DND-41 (cell line): ENCODE measurements around the gene LRRC38.

Experiments used
- ATAC-seq: fragments of 200-7000 bp; cut with Tn5 transposase; 3 replicates; pipeline ENCODE4 v1.9.1; 2021; ENCODE audit warnings: low read depth; ENCODE audit not compliant: insufficient read depth
- DNase-seq: peaks from one replicate; pipeline ENCODE4 v3.0.0-alpha.2; 2020
- H2AFZ ChIP-seq: 2 replicates; pipeline ENCODE4 v1.6.0; 2012; ENCODE audit warnings: low read depth, low read length
- H3K27ac ChIP-seq: 2 replicates; pipeline ENCODE4 v1.5.1; 2012; ENCODE audit warnings: low read length, inconsistent platforms
- H3K27me3 ChIP-seq: fragments of 200-600 bp; sonication (generic); 2 replicates; pipeline ENCODE4 v1.6.0; 2012; ENCODE audit warnings: low read length, mild to moderate bottlenecking, inconsistent platforms; ENCODE audit not compliant: insufficient read depth, poor library complexity
- H3K36me3 ChIP-seq: 2 replicates; pipeline ENCODE4 v1.5.1; 2012; ENCODE audit warnings: low read length, inconsistent platforms; ENCODE audit not compliant: insufficient read depth
- H3K4me1 ChIP-seq: 2 replicates; pipeline ENCODE4 v1.5.1; 2012; ENCODE audit warnings: mild to moderate bottlenecking, low read length; ENCODE audit not compliant: insufficient read depth
- H3K4me2 ChIP-seq: 2 replicates; pipeline ENCODE4 v1.6.0; 2012; ENCODE audit warnings: mild to moderate bottlenecking, moderate library complexity, low read length, inconsistent platforms; ENCODE audit not compliant: insufficient read depth
- H3K4me3 ChIP-seq, 2 experiments: fragments of 200-600 bp in 1 of 2; shearing (Covaris generic) in 1 of 2; 2 replicates each; pipeline ENCODE4 v1.5.1; 2012 to 2016; ENCODE audit warnings: inconsistent platforms in 2 of 2, low read length in 2 of 2, mild to moderate bottlenecking in 2 of 2, low read depth in 1 of 2, moderate library complexity in 1 of 2
- H3K79me2 ChIP-seq: 2 replicates; pipeline ENCODE4 v1.6.0; 2012; ENCODE audit warnings: low read length, inconsistent platforms; ENCODE audit not compliant: insufficient read depth
- H3K9ac ChIP-seq: 2 replicates; pipeline ENCODE4 v1.6.0; 2012; ENCODE audit warnings: low read depth, mild to moderate bottlenecking, inconsistent platforms, low read length, moderate library complexity
- H3K9me3 ChIP-seq: 2 replicates; pipeline ENCODE4 v1.5.1; 2012; ENCODE audit warnings: low read length, moderate library complexity, mild to moderate bottlenecking, inconsistent platforms; ENCODE audit not compliant: insufficient read depth, severe bottlenecking
- H4K20me1 ChIP-seq: 2 replicates; pipeline ENCODE4 v1.6.0; 2012; ENCODE audit warnings: low read length; ENCODE audit not compliant: insufficient read depth
- CTCF ChIP-seq: IDR thresholded peaks from 2 replicates; pipeline ENCODE4 v1.5.1; 2012; ENCODE audit warnings: borderline replicate concordance, low read length, moderate library complexity, mild to moderate bottlenecking; ENCODE audit not compliant: poor library complexity, severe bottlenecking; ENCODE audit errors: extremely low read depth
- EZH2 ChIP-seq: IDR thresholded peaks from 3 replicates; pipeline ENCODE4 v1.6.1; 2012; ENCODE audit warnings: borderline replicate concordance, low read depth, mild to moderate bottlenecking, moderate library complexity, low read length, inconsistent platforms; ENCODE audit not compliant: severe bottlenecking

The LRRC38 gene

GRCh38 chr1:13465515-13465914, 48.3 kb downstream of the LRRC38 start:
- Histone ChIP-seq H3K27me3 (no peaks in the 10 kb centered on the region), H4K20me1 (no peaks in the 10 kb centered on the region), H3K4me2 (no peak overlapping the region), H3K4me1 (peaks cover 5% of the 10 kb centered on the region), H3K36me3 (no peaks in the 10 kb centered on the region), H3K9ac (no peak overlapping the region), H3K9me3 (no peaks in the 10 kb centered on the region), H3K27ac (no peak overlapping the region), H2AFZ (no peak overlapping the region), H3K79me2 (no peaks in the 10 kb centered on the region), H3K4me3 (no peak overlapping the region)
- no peak for DNase-seq
- TF ChIP-seq EZH2 (no peak), CTCF (no peak)
- no peak for ATAC-seq

GRCh38 chr1:13462682-13463081, 51.1 kb downstream of the LRRC38 start:
- H3K4me3 ChIP-seq: no peak overlapping the region
- no peaks in the 10 kb centered on the region for H3K4me1 ChIP-seq
- H3K79me2 ChIP-seq: no peaks in the 10 kb centered on the region
- no peak overlapping the region for H3K4me2 ChIP-seq
- no peaks in the 10 kb centered on the region for H3K9me3 ChIP-seq
- H3K27ac ChIP-seq: no peak overlapping the region
- ATAC-seq (no peak), DNase-seq (no peak)
- no peak for TF ChIP-seq EZH2
- TF ChIP-seq CTCF: no peak
- no peak overlapping the region for H3K9ac ChIP-seq
- H4K20me1 ChIP-seq: no peaks in the 10 kb centered on the region
- no peaks in the 10 kb centered on the region for H3K27me3 ChIP-seq
- no peaks in the 10 kb centered on the region for H3K36me3 ChIP-seq
- H2AFZ ChIP-seq: no peak overlapping the region

- Histone ChIP-seq H3K27me3 (no peaks in the 10 kb centered on the region), H2AFZ (no peak overlapping the region)
- DNase-seq: no peak
Measured at GRCh38 chr1:13461977-13462376, 51.8 kb downstream of the LRRC38 start.

More at GRCh38 chr1:13461977-13462376, 51.8 kb downstream of the LRRC38 start:
- H3K36me3 ChIP-seq: no peaks in the 10 kb centered on the region
- H3K9ac ChIP-seq: no peak overlapping the region
- H3K4me3 ChIP-seq: no peak overlapping the region
- no peaks in the 10 kb centered on the region for H3K4me1 ChIP-seq
- H3K4me2 ChIP-seq: no peak overlapping the region
- H3K79me2 ChIP-seq: no peaks in the 10 kb centered on the region
- no peaks in the 10 kb centered on the region for H3K9me3 ChIP-seq
- no peak overlapping the region for H3K27ac ChIP-seq
- H4K20me1 ChIP-seq: no peaks in the 10 kb centered on the region
- ATAC-seq: no peak
- TF ChIP-seq CTCF (no peak), EZH2 (no peak)
